Keratinocyte (primary cell): ENCODE data around the gene RRP9.

Experiments used
- EZH2 ChIP-seq: IDR thresholded peaks from one replicate; pipeline ENCODE4 v1.6.1; 2012; ENCODE audit warnings: inconsistent platforms, mild to moderate bottlenecking, low read length, moderate library complexity
- TF ChIP-seq, protein P1 (sequence below), 3 experiments: IDR thresholded peaks in 1 of 3; conservative IDR thresholded peaks in 1 of 3; optimal IDR thresholded peaks in 1 of 3; 2 replicates in 2 of 3; 3 replicates in 1 of 3; pipeline versions ENCODE3 to v1.5.1; 2011; ENCODE audit warnings: low read length in 3 of 3, mild to moderate bottlenecking in 3 of 3, moderate library complexity in 2 of 3, control low read depth in 1 of 3, inconsistent platforms in 1 of 3; ENCODE audit not compliant: insufficient read depth in 2 of 3; ENCODE audit errors: extremely low read depth in 1 of 3

DNA sequence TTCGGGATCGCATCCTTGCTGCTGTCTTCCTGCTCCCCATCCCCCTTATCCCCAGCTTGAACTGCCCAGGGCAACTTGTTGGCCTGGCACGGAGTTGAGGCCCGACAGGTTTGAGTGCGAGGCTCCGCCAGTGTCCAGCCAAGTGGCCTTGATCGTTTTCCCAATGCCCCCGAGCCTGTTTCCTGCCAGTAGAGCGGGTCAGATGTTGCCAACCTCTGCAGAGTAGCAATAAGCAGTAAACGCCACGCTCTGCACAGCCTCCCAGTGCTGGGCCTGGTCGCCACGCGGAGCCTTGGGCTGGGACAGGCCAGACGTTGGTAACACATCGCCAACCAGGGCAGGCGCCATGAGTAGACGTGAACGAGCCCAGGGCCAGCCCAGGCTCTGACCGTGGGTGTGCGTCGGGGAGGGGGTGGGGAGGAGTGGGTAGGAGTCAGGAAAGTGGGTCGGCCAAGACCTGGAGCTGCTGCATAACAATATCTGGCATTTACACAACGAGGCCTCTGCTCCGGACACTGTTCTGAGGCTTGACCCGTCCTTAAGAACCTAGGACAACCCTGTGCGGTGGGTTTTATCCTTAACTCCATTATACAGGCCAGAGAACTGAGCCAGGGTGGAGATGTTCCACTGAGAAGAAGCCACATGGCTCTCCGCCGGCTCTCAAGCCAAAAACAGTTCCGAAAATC, 32.7 kb upstream of the RRP9 start:
- TF ChIP-seq, protein P1, sequence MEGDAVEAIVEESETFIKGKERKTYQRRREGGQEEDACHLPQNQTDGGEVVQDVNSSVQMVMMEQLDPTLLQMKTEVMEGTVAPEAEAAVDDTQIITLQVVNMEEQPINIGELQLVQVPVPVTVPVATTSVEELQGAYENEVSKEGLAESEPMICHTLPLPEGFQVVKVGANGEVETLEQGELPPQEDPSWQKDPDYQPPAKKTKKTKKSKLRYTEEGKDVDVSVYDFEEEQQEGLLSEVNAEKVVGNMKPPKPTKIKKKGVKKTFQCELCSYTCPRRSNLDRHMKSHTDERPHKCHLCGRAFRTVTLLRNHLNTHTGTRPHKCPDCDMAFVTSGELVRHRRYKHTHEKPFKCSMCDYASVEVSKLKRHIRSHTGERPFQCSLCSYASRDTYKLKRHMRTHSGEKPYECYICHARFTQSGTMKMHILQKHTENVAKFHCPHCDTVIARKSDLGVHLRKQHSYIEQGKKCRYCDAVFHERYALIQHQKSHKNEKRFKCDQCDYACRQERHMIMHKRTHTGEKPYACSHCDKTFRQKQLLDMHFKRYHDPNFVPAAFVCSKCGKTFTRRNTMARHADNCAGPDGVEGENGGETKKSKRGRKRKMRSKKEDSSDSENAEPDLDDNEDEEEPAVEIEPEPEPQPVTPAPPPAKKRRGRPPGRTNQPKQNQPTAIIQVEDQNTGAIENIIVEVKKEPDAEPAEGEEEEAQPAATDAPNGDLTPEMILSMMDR (optimal IDR thresholded peaks at IDR 0.05 in 1 of 3, IDR thresholded peaks at IDR 0.05 in 1 of 3, conservative IDR thresholded peaks at IDR 0.05 in 1 of 3; ENCODE audit: extremely low read depth in 1 of 3, insufficient read depth in 2 of 3, low read length in 3 of 3) = peak in 1 of 3 experiments; percentile 7
- no peak for TF ChIP-seq EZH2
